22Rv1 (cell line): Measurements from ENCODE around the gene ATP6V1E1.

Source experiments
- ZFX ChIP-seq: fragments of 450-650 bp; IDR thresholded peaks from 2 replicates; pipeline ENCODE4 v1.6.1; 2017; ENCODE audit warnings: antibody characterized with exemption, borderline replicate concordance
- TF ChIP-seq, protein P1 (sequence below): fragments of 450-650 bp; IDR thresholded peaks from 2 replicates; pipeline ENCODE4 v1.5.1; 2017; ENCODE audit warnings: mild to moderate bottlenecking

DNA sequence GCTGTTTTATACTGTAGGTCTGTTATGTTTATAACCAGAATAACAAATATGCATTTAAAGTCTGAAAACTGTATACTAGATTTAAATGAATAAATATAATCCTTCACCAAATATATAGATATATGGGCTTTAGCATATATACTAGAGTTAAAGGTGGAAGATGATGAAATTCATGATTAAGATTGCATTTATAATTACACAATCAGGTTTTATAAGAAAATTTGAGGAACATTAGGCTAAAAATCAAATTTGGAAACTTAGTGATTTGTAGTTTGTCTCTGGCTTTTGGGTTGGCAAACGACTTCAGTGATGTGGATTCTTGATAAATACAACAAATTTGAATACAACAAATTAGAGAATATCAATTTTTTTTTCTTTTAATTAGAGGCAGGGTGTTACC lies 20.0 kb upstream of the ATP6V1E1 start:
- TF ChIP-seq, protein P1, sequence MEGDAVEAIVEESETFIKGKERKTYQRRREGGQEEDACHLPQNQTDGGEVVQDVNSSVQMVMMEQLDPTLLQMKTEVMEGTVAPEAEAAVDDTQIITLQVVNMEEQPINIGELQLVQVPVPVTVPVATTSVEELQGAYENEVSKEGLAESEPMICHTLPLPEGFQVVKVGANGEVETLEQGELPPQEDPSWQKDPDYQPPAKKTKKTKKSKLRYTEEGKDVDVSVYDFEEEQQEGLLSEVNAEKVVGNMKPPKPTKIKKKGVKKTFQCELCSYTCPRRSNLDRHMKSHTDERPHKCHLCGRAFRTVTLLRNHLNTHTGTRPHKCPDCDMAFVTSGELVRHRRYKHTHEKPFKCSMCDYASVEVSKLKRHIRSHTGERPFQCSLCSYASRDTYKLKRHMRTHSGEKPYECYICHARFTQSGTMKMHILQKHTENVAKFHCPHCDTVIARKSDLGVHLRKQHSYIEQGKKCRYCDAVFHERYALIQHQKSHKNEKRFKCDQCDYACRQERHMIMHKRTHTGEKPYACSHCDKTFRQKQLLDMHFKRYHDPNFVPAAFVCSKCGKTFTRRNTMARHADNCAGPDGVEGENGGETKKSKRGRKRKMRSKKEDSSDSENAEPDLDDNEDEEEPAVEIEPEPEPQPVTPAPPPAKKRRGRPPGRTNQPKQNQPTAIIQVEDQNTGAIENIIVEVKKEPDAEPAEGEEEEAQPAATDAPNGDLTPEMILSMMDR = no peak
- TF ChIP-seq ZFX = no peak
